H9 (cell line): ENCODE measurements around the gene KRTCAP2. TPM values are rescaled to one million over a fixed set of nuclear protein-coding genes. Genes with fewer than 3 reads are reported as not detected.

Experiments
- DNase-seq: peaks from one replicate; pipeline ENCODE4 v3.0.0-alpha.2; 2017
- H2AFZ ChIP-seq: one replicate; pipeline ENCODE4 v1.6.1; 2013; ENCODE audit warnings: mild to moderate bottlenecking, low read length, control low read depth, moderate library complexity
- H2AK5ac ChIP-seq: 2 replicates; pipeline ENCODE4 v1.6.1; 2013; ENCODE audit warnings: low read length, control low read depth, mixed read lengths; ENCODE audit not compliant: insufficient read length
- H2BK120ac ChIP-seq: one replicate; pipeline ENCODE4 v1.6.1; 2013; ENCODE audit warnings: low read depth, mild to moderate bottlenecking, low read length, control low read depth, inconsistent platforms; ENCODE audit not compliant: poor library complexity, severe bottlenecking
- H2BK12ac ChIP-seq: 2 replicates; pipeline ENCODE4 v1.6.1; 2013; ENCODE audit warnings: low read length, control low read depth, mixed read lengths, low read depth; ENCODE audit not compliant: insufficient read length
- H2BK15ac ChIP-seq: 2 replicates; pipeline ENCODE4 v1.6.1; 2013; ENCODE audit warnings: low read depth, low read length, control low read depth
- H2BK20ac ChIP-seq: one replicate; pipeline ENCODE4 v1.6.1; 2013; ENCODE audit warnings: low read depth, mild to moderate bottlenecking, low read length, control low read depth, inconsistent platforms; ENCODE audit not compliant: poor library complexity, severe bottlenecking
- H2BK5ac ChIP-seq: 2 replicates; pipeline ENCODE4 v1.6.1; 2013; ENCODE audit warnings: low read length, control low read depth, mixed read lengths; ENCODE audit not compliant: insufficient read length
- H3K14ac ChIP-seq: 2 replicates; pipeline ENCODE4 v1.6.1; 2013; ENCODE audit warnings: low read length, control low read depth; ENCODE audit not compliant: insufficient read depth
- H3K18ac ChIP-seq: 2 replicates; pipeline ENCODE4 v1.6.1; 2013; ENCODE audit warnings: low read depth, mild to moderate bottlenecking, mixed read lengths, low read length, control low read depth; ENCODE audit not compliant: insufficient read length
- H3K23ac ChIP-seq: 2 replicates; pipeline ENCODE4 v1.6.1; 2013; ENCODE audit warnings: low read length, control low read depth, mixed read lengths, low read depth; ENCODE audit not compliant: insufficient read length
- H3K23me2 ChIP-seq: 2 replicates; pipeline ENCODE4 v1.6.1; 2013; ENCODE audit warnings: low read depth, mild to moderate bottlenecking, mixed read lengths, low read length, control low read depth; ENCODE audit not compliant: insufficient read length, poor library complexity, severe bottlenecking
- H3K27ac ChIP-seq: 2 replicates; pipeline ENCODE4 v1.5.1; 2013; ENCODE audit warnings: low read length, control low read depth, mixed read lengths, low read depth; ENCODE audit not compliant: insufficient read length
- H3K27me3 ChIP-seq: 2 replicates; pipeline ENCODE4 v1.6.1; 2013; ENCODE audit warnings: low read length, control low read depth, inconsistent platforms; ENCODE audit not compliant: insufficient read depth
- H3K4ac ChIP-seq: 2 replicates; pipeline ENCODE4 v1.6.1; 2013; ENCODE audit warnings: low read depth, mild to moderate bottlenecking, control low read depth, inconsistent platforms, low read length, moderate library complexity
- H3K4me1 ChIP-seq: 2 replicates; pipeline ENCODE4 v1.6.1; 2013; ENCODE audit warnings: low read length, control low read depth, inconsistent platforms; ENCODE audit not compliant: insufficient read depth
- H3K4me2 ChIP-seq: 2 replicates; pipeline ENCODE4 v1.6.1; 2013; ENCODE audit warnings: low read length, control low read depth, mixed read lengths; ENCODE audit not compliant: insufficient read length, insufficient read depth
- H3K56ac ChIP-seq: 2 replicates; pipeline ENCODE4 v1.6.1; 2013; ENCODE audit warnings: low read depth, mild to moderate bottlenecking, mixed read lengths, low read length, control low read depth; ENCODE audit not compliant: insufficient read length
- H3K79me1 ChIP-seq: 2 replicates; pipeline ENCODE4 v1.6.1; 2013; ENCODE audit warnings: low read depth, mild to moderate bottlenecking, moderate library complexity, low read length, control low read depth, inconsistent platforms; ENCODE audit not compliant: insufficient read depth, poor library complexity, severe bottlenecking
- H3K79me2 ChIP-seq: 2 replicates; pipeline ENCODE4 v1.6.1; 2013; ENCODE audit warnings: low read length, control low read depth, inconsistent platforms; ENCODE audit not compliant: insufficient read depth
- H3K9ac ChIP-seq: 2 replicates; pipeline ENCODE4 v1.6.1; 2013; ENCODE audit warnings: low read length, control low read depth, mixed read lengths; ENCODE audit not compliant: insufficient read length; ENCODE audit errors: extremely low read depth
- H3K9me3 ChIP-seq: one replicate; pipeline ENCODE4 v1.6.1; 2013; ENCODE audit warnings: low read depth, low read length, inconsistent platforms; ENCODE audit not compliant: control insufficient read depth
- H3T11ph ChIP-seq: one replicate; pipeline ENCODE4 v1.6.1; 2013; ENCODE audit warnings: mild to moderate bottlenecking, low read length, control low read depth, inconsistent platforms
- H4K20me1 ChIP-seq: one replicate; pipeline ENCODE4 v1.6.1; 2013; ENCODE audit not compliant: control insufficient read depth, insufficient read length, insufficient read depth
- H4K5ac ChIP-seq: 2 replicates; pipeline ENCODE4 v1.6.1; 2013; ENCODE audit warnings: low read depth, mild to moderate bottlenecking, mixed read lengths, low read length, control low read depth; ENCODE audit not compliant: insufficient read length
- H4K8ac ChIP-seq: replicated peaks from 2 replicates; pipeline ENCODE4 v1.6.1; 2013; ENCODE audit warnings: low read length, control low read depth, mixed read lengths, low read depth; ENCODE audit not compliant: insufficient read length
- H4K91ac ChIP-seq: 2 replicates; pipeline ENCODE4 v1.6.1; 2013; ENCODE audit warnings: low read depth, mild to moderate bottlenecking, moderate library complexity, mixed read lengths, low read length, control low read depth; ENCODE audit not compliant: insufficient read length
- H3K27ac Mint-ChIP-seq, 3 experiments: 2 replicates in 2 of 3; 3 replicates in 1 of 3; pipeline ENCODE4 v1.8.0; 2020 to 2021; ENCODE audit warnings: mixed read lengths in 3 of 3, mild to moderate bottlenecking in 1 of 3, moderate library complexity in 1 of 3
- H3K27me3 Mint-ChIP-seq: 2 replicates; pipeline ENCODE4 v1.8.0; 2021; ENCODE audit warnings: low read depth, mild to moderate bottlenecking, moderate library complexity, mixed read lengths
- H3K36me3 Mint-ChIP-seq, 3 experiments: 2 replicates in 2 of 3; 3 replicates in 1 of 3; pipeline ENCODE4 v1.8.0; 2020 to 2021; ENCODE audit warnings: low read depth in 3 of 3, mixed read lengths in 3 of 3; ENCODE audit not compliant: insufficient read depth in 1 of 3
- H3K4me1 Mint-ChIP-seq, 2 experiments: 2 replicates each; pipeline ENCODE4 v1.8.0; 2020; ENCODE audit warnings: mixed read lengths in 2 of 2
- H3K4me3 Mint-ChIP-seq, 2 experiments: 2 replicates in 1 of 2; 3 replicates in 1 of 2; pipeline ENCODE4 v1.8.0; 2020 to 2021; ENCODE audit warnings: mild to moderate bottlenecking in 2 of 2, mixed read lengths in 2 of 2, moderate library complexity in 1 of 2
- H3K9me3 Mint-ChIP-seq, 2 experiments: 2 replicates in 1 of 2; 3 replicates in 1 of 2; pipeline ENCODE4 v1.8.0; 2020; ENCODE audit warnings: mild to moderate bottlenecking in 2 of 2, mixed read lengths in 2 of 2, moderate library complexity in 1 of 2
- CTCF ChIP-seq: fragments of 200-600 bp; sonication (generic); conservative IDR thresholded peaks from 3 replicates; pipeline ENCODE4 v1.8.0; 2021; ENCODE audit warnings: antibody characterized with exemption, mild to moderate bottlenecking
- WGBS: extraction: QIAGEN DNeasy Blood & Tissue Kit; methylation state at CpG from one replicate; pipeline ENCODE4 v1.1.7; 2013; ENCODE audit warnings: missing lambda C conversion rate, low lambda C conversion rate, mixed read lengths; ENCODE audit not compliant: insufficient read length; ENCODE audit errors: extremely low coverage; 5-methylcytosine and 5-hydroxymethylcytosine counted together
- total RNA-seq: library from RNA; stranded (reverse); gene quantifications from 2 replicates; pipeline ENCODE4 v1.2.1, GENCODE V29; 2021

KRTCAP2 gene
- total RNA-seq, 1 experiment from 2014 or later, result 149 TPM

GRCh38 chr1:155198547-155198906 lies 25.4 kb upstream of the KRTCAP2 start:
- DNase-seq, result no peak
- no peaks in the 10 kb centered on the region for H3K27me3 ChIP-seq
- no peak overlapping the region for H4K8ac ChIP-seq
- peaks cover 67 to 82% (median 79%) of the 10 kb centered on the region in 3 experiments for H3K36me3 Mint-ChIP-seq
- 0 out of 5 replicates have a peak overlapping the region, but pooled peaks have one; percentile 19 to 75 for H3K4me3 Mint-ChIP-seq
- peaks cover 5% of the 10 kb centered on the region for H4K20me1 ChIP-seq
- no peak overlapping the region for H3T11ph ChIP-seq
- H2BK12ac ChIP-seq, result no peak overlapping the region
- H2BK20ac ChIP-seq, result no peak overlapping the region
- no peak for TF ChIP-seq CTCF
- no peak overlapping the region for H2BK5ac ChIP-seq
- peaks cover 22% of the 10 kb centered on the region for H3K23me2 ChIP-seq
- no peak overlapping the region for H3K14ac ChIP-seq
- H2BK120ac ChIP-seq, result no peak overlapping the region
- no peak overlapping the region for H2BK15ac ChIP-seq
- peaks cover 2% of the 10 kb centered on the region; the same call in 1 of the 2 replicates for H3K27me3 Mint-ChIP-seq
- peaks cover 7% of the 10 kb centered on the region for H3K4me1 ChIP-seq
- no peak overlapping the region for H4K91ac ChIP-seq
- no peak overlapping the region for H2AK5ac ChIP-seq
- H3K4me1 Mint-ChIP-seq, result peaks cover 23 to 38% of the 10 kb centered on the region in 2 experiments
- H3K18ac ChIP-seq, result no peak overlapping the region
- H3K9me3 Mint-ChIP-seq, result peaks cover 3 to 4% of the 10 kb centered on the region in 2 experiments; a peak in 4 of 5 replicates
- H3K27ac Mint-ChIP-seq, result peak overlapping the region in 2 of 3 experiments; percentile 86 to 87; a peak in 4 of 7 replicates
- no peak overlapping the region for H3K4ac ChIP-seq
- no peak overlapping the region for H2AFZ ChIP-seq
- no CpG with 5 or more reads among the region's 3 CpGs for WGBS
- no peaks in the 10 kb centered on the region for H3K9me3 ChIP-seq
- H3K79me2 ChIP-seq, result peaks cover 13% of the 10 kb centered on the region; the same call in 1 of the 2 replicates
- H4K5ac ChIP-seq, result peak overlapping the region; percentile 13
- no peak overlapping the region for H3K56ac ChIP-seq
- H3K79me1 ChIP-seq, result no peaks in the 10 kb centered on the region
- no peak overlapping the region for H3K27ac ChIP-seq
- no peak overlapping the region for H3K9ac ChIP-seq
- H3K23ac ChIP-seq, result no peak overlapping the region
- H3K4me2 ChIP-seq, result no peak overlapping the region
